OCI-M1 (cell line): Measurements from ENCODE around the gene RPL10A.
"Not testable (repeated sequence)": the region's sequence is repeated elsewhere in the genome, so short reads cannot be mapped to it uniquely, and the experiment has no call there.

Experiments used
- DNase-seq: peaks from one replicate; lab custom pipeline; 2025; lab: John Stamatoyannopoulos, UW

RPL10A gene

DNA sequence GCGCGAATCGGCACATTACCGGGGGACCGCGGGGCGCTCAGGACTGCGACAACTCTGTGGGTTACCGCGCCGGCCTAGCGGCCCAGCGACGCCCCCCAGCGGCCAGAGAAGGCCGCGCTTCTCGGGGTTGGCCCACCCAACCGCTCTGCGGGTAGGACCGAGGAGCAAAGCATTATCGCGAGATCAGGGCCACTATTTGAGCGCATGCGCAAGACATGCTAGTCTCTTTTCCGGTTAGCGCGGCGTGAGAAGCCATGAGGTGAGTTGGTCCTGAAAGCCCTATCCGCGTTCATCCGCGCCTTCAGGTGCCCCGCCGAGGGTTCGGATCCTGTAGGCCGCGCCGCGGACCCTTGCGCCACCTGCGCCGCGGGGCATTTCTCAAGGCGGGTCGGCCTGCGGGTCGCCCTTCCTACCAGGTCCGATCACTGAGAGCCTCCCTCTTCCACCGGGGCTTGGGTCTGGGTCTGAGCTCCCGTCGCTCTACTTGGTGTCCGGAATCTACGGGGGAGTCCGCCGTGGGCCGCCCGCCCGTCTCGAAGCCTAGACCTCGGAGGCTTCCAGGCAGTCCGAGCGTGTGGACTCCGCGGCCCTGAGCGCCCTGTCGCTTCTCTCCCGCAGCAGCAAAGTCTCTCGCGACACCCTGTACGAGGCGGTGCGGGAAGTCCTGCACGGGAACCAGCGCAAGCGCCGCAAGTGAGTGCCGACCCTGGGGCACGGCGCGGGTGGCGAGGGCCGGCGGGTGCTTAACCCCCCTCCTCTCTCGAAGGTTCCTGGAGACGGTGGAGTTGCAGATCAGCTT is at the start of gene RPL10A:
Gene RPL10A (plus strand): TSS at position 221 of the 799 bp plus-strand sequence. CDS start 34 bp downstream, at position 255.
- peak; percentile 99 for DNase-seq

DNA sequence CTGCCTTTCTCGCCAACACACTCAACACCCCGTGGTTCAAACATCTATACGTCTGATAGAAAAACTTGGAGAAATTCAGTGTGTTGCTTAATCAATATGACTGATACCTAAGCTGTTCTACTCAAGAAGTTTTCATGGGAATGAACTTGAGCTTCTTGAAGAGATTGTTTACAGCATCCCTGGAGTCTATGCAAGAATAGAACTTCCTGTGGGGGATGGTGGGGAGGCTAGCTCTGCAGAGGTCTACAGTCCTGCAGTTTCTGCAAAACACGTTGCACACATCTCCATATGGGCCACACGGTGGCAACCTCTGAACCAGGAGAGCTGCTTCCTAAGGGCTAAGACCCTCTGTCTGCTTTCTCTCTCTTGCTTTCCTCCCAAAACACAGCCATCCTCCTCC is 48.8 kb upstream of the RPL10A start:
- DNase-seq, result peak; percentile 17

DNA sequence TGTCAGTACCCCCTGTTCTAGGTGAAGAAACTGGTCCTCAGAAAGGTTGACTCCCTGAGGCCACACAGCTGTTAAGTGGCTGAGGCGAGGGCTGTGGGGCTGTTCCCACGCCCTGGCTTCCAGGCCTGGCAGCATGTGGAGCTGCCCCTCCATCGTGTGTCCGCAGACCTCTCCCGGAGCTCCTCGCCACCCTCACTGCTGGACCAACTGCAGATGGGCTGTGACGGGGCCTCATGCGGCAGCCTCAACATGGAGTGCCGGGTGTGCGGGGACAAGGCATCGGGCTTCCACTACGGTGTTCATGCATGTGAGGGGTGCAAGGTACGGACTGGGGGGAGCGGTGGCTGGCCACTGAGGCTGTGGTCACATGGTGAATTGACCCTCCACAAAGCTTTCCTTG is 48.2 kb upstream of the RPL10A start:
- no peak for DNase-seq

DNA sequence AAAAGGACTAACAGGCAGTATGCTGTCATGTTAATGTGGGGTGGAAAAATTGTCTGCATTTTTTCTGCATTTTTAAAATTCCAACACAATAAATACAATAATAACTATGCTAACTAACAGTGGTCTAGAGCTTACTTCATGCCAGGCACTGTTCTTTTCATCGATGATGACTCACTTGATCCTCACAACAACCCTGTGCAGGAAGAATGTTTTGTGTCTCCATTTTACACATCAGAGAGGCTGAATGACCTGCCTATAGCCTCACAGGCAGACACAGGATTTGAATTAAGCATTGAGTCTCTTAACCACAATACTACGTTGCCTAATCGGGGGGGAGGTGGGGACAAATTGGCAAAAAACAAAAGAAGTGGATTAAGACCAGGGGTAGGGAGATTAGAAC is 42.9 kb upstream of the RPL10A start:
- no peak for DNase-seq

DNA sequence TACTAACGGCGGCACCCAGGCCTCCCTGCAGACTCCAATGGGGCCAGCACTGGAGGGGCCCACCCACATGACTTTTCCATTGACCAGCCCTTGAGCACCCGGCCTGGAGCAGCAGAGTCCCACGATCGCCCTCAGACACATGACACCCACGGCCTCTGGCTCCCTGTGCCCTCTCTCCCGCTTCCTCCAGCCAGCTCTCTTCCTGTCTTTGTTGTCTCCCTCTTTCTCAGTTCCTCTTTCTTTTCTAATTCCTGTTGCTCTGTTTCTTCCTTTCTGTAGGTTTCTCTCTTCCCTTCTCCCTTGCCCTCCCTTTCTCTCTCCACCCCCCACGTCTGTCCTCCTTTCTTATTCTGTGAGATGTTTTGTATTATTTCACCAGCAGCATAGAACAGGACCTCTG is 42.1 kb upstream of the RPL10A start:
- DNase-seq, result no peak

DNA sequence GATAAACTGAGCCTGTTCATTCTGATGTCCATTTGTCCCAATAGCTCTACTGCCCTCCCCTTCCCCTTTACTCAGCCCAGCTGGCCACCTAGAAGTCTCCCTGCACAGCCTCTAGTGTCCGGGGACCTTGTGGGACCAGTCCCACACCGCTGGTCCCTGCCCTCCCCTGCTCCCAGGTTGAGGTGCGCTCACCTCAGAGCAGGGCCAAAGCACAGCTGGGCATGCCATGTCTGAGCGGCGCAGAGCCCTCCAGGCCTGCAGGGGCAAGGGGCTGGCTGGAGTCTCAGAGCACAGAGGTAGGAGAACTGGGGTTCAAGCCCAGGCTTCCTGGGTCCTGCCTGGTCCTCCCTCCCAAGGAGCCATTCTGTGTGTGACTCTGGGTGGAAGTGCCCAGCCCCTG is 40.8 kb upstream of the RPL10A start:
- no peak for DNase-seq

DNA sequence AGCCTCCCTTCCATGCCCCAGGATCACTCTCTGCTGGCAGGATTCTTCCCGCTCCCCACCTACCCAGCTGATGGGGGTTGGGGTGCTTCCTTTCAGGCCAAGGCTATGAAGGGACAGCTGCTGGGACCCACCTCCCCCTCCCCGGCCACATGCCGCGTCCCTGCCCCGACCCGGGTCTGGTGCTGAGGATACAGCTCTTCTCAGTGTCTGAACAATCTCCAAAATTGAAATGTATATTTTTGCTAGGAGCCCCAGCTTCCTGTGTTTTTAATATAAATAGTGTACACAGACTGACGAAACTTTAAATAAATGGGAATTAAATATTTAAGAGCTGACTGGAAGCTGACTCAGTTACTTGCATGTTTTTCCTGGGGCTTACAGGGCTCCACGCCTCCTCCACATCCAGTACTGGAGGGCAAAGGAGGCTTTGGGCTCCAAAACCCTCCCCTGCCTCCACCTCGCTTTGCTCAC is 40.3 kb upstream of the RPL10A start:
- no peak for DNase-seq

DNA sequence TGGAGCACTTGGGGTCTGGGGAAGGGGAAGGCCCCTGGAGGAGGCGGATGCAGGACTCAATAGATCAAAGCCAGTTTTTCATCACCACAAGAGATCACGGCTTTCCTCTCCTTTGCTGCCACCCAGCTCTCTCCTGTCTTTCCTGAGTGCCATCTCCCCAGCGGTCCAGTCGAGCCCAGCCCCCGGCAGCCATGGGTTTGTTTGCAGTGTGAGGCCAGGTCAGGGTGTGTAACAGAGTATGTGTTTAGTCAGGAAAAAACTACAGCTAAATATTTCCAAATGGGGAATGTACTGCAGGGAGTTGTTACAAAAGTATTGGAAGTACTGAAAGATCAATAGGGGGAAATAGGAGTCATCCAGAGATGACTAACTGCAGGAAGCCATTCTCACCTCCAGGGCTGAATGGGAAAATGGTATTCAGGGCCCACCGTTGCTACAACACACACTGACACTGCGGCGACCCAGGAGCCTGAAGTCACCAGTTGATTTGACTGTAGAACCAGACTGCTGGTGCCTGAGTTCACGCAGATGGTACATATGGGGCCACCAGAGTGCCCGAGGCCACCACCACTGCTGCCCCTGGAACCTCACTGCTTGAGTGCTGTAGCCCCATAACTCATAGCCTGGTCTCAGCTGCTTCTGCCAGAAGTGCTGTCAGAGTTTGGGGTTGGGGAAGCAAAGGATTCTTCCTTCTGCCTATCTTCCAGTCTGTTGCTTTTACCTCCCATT is 39.6 kb upstream of the RPL10A start:
- DNase-seq, result no peak

DNA sequence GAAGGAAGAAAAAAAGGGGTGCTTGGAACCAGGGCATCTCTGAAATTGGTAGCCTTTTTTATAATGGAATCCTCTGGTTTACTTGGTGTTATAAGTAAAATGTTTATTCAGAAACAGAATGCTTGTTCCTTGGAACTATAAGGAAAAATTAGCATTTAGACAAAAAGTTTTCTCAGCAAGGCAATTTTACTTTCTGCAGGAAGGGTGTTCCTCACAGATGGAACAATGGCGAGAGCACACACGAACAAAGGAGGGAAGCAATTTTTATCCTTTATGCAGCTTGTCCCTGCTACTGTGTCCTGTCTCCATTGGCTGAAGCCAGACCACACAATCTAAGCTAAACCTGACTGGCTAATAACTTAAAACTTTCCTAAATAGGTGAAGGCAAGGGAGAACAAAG is 38.7 kb upstream of the RPL10A start:
- peak; percentile 47 for DNase-seq

DNA sequence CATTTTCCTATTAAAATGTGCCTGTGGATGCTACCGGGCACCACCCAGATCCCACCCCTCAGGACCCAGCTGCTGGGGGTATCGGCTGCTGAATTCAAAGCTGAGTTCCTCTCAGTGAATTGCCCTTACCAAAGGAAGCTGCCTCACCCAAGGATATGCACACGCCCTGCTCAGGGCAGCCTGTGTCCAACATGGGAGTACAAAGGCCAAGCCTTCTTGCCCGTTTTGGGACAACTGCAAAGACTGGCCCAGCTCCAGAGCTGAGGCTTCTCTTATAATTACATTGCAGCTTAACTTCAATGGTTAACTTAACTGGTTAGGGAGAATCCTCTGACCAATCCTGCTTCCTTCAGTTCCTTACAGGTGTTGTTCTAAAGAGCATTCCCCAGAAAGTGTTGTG is 35.9 kb upstream of the RPL10A start:
- DNase-seq, result no peak

DNA sequence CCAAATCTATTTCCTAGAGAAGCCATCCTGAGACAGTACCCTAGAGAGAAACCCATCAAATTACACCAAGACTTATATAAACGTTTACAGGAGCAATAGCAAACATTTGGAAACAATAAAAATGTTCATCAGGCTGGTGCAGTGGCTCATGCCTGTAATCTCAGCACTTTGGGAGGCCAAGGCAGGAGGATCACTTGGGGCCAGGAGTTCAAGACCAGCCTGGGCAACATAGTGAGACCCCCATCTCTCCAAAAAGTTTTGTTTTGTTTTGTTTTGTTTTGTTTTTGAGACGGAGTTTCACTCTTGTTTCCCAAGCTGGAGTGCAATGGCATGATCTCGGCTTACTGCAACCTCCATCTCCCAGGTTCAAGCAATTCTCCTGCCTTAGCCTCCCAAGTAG is 35.5 kb upstream of the RPL10A start:
- DNase-seq, result not testable (repeated sequence)

DNA sequence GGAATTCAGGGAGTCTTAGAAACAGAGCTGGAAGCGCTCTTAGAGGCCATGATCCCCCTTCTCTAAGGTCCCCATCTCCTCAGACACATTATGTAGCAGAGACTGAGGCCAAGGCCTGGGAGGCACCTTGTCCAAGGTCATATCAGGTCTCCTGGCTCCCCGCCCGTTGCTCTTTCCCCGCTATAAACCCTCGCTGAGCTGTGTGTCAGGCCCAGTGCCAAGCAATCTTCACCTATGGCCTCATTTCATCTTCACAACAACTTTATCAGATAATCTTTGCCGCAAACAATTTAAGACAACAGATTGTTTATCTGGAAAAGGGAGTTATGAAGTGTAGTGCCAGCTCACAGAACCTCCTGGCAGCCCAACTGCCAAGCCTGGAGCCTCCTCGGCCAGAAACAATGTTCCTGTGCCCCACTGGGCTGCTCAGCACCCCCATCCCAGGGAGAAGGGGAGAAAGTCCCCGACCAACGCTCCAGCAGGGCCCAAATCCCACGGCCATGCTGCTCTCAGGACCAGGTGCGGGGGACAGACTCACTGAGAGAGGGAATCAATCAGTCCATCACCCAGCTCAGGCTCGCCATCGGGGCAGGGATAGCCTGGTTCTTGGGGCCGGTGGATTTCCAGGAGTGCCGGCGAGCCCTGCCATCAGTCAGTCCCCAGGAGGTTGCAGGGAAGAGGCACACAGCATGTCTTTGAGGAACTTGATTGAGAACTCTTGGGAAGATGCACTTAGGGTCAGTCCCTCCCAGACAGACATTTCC is 32.9 kb upstream of the RPL10A start:
- no peak for DNase-seq

DNA sequence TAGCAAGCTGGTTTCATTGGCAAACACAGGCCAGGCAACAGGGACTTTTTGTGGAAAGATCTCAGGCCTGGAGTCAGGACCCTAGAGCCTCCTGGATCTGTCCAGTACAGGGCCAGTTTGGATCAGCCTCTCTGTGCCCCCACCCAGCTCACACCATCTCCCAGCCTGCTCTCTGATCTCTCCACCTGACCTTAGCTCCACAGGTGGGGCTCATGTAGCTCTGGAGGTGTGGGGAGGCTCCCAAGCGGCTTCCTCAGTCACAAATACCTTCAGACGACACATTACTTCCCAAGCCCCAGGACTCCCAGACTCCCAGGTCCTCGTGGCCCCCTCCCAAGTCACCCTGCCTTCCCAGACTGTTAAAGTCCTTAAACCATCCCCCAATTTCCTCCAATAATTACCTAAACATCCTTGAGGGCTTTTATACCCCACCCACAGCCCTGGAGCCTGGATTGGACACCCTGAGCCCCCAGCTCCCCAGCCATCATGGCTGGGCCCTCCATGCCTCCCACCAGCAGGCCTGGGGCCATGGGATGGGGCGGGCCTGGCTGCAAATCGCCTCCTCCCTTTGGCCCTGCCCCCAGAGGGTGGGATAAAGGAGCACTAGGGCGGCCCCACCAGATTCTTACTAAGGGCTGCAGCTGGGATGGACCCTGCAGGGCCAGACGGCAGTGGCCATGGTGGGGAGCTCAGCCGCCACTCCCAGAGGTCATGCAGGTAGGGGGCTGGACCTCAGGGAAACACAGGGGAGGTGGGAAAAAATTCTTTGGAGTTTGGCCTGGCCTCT is 31.9 kb upstream of the RPL10A start:
- no peak for DNase-seq

DNA sequence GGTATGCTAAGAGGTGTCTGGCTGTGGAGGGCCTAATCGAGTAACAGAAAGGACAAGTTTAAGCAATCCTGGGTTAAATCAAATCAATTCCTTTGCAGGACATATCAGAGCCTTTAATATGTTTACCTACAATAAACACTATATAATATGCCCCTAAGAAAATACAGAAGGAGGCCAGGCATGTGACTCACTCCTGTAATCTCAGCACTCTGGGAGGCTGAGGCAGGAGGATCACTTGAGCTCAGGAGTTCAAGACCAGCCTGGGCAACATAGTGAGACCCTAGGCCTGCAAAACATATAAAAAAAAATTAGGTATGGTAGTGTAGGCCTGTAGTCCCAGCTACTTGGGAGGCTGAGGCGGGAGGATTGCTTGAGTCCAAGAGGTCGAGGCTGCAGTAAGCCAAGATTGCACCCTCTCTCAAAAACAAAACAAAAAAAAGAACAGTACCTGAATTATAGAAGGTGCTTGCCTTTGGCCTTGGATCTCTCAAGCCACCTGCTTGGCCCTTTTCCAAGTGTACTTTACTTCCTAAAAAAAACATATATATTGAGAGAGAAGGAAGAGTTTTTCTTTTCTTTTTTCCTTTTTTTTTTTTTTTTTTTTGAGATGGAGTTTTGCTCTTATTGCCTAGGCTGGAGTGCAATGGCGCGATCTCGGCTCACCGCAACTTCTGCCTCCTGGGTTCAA is 29.7 kb upstream of the RPL10A start:
- not testable (repeated sequence) for DNase-seq

DNA sequence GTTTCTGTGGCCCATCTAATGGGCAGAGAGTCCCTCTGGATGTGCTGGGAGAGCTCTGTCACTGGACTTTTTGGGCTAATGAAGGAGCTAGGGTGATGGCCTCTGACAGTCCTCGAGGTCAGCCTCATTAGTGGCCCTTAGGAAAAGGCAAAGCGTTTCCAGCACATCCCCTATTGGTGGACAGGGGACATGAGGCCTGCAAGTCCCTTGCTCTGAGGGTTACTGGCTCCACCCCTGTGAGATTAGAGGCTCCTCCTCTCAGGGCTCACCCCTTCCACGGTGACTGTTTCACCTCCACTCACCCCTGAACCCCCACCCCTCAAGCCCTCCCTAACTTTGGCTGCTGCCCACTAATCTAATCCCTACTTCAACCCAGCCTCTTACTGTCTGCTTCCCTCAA is 28.9 kb upstream of the RPL10A start:
- peak; percentile 28 for DNase-seq

DNA sequence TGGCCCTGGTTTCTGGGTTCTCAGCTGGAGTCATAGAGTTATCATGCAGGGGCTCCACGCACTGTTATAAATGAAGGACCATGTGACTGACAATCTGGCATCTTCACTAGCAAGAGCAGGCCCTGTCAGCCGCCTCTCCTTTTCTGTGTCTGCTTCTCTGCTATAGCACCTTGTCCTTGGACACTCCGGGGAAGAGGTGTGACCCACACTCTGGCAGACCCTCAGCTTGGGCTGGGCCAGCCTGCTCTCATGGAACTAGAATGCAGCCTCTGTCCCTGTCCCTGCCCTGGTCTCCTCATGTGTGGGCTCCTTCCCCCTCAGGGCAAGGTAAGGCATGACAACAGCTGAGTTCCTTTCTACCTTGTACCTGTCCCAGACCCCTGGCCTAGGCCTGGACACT is 27.0 kb upstream of the RPL10A start:
- DNase-seq, result no peak

DNA sequence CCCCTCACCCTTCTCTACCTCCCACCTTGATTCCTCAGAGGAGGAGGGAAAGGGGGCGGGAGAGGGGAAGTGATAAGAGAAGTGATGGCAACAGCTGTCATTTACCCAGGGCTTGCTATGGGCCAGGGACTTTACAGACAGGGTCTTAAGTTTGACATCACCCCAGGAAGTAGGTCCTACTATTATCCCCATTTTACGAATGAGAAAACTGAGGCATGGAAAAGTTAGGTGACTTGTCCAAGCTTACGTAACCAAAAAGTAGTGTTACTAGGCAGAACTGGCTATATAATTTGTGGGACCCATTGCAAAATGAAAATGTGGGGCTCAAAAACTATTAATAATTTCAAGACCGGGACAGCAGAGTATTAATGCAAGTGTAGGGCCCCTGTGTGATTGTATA is 26.6 kb upstream of the RPL10A start:
- no peak for DNase-seq

DNA sequence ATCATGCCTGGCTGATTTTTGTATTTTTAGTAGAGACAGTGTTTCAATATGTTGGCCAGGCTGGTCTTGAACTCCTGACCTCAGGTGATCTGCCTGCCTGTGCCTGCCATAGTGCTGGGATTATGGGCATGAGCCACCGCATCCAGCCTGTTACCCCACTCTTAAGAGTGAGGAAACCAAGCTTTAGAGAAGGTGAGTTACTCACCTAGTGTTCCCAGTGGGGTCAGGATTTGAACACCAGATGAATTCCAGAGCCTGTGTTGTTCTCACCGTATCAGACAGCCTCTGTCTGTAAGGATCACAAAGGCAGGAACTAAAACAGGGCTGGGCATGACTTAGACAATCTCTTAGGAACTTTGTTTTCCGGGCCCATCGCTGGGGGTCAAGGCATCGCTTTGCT is 25.5 kb upstream of the RPL10A start:
- no peak for DNase-seq

DNA sequence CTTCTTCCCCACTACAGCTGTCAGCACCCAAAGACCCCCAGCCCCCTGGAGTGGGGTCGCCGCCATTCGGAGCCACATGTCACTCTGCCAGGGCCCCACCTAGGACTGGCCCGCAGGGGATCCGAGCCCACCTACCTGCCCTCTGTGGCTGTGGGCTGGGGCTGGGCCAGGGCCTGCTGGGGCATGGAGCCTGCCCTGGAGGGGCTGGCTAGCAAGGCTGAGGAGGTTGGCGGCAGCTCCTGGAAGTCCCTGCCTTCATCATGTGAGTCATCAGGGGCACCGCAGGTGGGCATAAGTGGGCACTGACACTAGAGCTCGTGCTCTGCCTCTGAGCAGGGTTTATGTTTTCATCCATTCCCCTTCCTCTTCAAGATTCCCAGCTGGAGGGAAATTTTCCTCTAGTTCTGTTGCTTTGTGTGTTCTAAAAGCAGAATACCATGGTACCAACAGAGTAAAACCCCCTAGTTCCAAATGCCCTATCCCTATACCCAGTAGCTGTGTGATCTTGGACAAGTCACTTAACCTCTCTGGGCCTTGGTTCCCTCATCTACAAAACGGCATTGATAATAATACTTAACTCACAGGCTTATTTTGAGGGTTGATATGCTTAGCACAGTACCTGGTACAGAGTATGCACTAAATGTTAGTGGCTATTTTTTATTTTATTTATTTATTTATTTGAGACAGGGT is 24.7 kb upstream of the RPL10A start:
- DNase-seq, result no peak

DNA sequence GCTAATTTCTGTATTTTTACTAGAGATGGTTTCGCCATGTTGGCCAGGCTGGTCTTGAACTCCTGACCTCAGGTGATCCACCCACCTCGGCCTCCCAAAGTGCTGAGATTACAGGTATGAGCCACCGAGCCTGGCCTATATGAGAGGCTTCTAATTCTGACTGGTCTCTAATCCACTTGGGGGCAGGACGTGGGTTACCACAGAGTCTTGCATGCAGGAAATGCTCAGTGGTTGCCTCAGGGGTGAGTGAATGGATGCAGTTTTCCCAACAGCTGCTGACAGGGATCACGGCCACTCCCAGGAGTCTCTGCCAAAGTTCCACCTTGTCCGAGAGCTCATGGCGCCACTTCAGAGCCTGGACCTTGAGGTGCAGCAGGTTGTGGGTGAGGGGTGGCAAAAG is 22.5 kb upstream of the RPL10A start:
- no peak for DNase-seq

DNA sequence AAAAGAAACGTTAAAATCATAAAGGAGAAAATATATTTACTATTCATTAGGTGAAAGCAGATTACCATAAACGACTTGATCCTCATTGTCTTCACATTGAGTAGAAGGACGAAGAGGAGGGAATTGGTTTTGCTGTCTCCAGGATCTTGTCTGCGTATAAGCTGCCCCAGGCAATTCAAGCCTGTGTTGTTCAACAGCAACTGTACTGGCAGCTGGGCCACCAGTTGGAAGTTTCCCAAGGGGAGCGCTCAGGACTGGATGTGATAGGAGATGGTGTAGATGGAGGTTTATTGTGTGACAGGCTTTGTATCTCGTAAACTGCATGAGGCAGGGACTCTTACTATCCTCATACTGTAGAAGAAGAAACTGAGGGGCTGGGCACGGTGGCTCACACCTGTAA is 20.0 kb upstream of the RPL10A start:
- no peak for DNase-seq
